Measurements from ENCODE around the gene GOLGA8J. TPM values are rescaled to one million over a fixed set of nuclear protein-coding genes. Genes with fewer than 3 reads are reported as not detected.
A peak's percentile ranks its signal among the peaks of the same experiment; 100 is the strongest.
"Not testable (repeated sequence)": the region's sequence is repeated elsewhere in the genome, so short reads cannot be mapped to it uniquely, and the experiment has no call there.

The GOLGA8J gene
- total and polyA plus RNA-seq, 2 experiments from 2014 or later, result not detected

- not testable (repeated sequence) for H3K27ac Mint-ChIP-seq; DNase-seq (ENCODE audit: low spot score); H3F3A ChIP-seq (replicated peaks; ENCODE audit: low read depth); H3K36me3 ChIP-seq (ENCODE audit: insufficient read depth); H3K4me2 ChIP-seq; H3K4me1 ChIP-seq (ENCODE audit: insufficient read depth); H3K4me1 Mint-ChIP-seq; H3K4me3 Mint-ChIP-seq; H3K36me3 Mint-ChIP-seq (ENCODE audit: low read depth); H3K9me3 Mint-ChIP-seq; H3K9me2 ChIP-seq (ENCODE audit: insufficient read depth); H3K4me3 ChIP-seq; H3K27me3 Mint-ChIP-seq (ENCODE audit: insufficient read depth, low read depth, poor library complexity); ATAC-seq; H2AFZ ChIP-seq; H3K27ac ChIP-seq (ENCODE audit: low read depth); H3K27me3 ChIP-seq (ENCODE audit: insufficient read depth); H4K20me1 ChIP-seq (replicated peaks; ENCODE audit: insufficient read depth); H3K79me2 ChIP-seq (replicated peaks; ENCODE audit: insufficient read depth)
Measured at GRCh38 chr15:30110591-30110990, 27.8 kb downstream of the GOLGA8J start.

GRCh38 chr15:30130066-30130465 is 47.3 kb downstream of the GOLGA8J start:
- not testable (repeated sequence) for H3K9me2 ChIP-seq (ENCODE audit: insufficient read depth); ATAC-seq; H3K4me3 ChIP-seq; H3K4me2 ChIP-seq; H3K36me3 Mint-ChIP-seq (ENCODE audit: low read depth); H3K27ac Mint-ChIP-seq; H4K20me1 ChIP-seq (replicated peaks; ENCODE audit: insufficient read depth); H3K27ac ChIP-seq (ENCODE audit: low read depth); H2AFZ ChIP-seq; H3K4me1 Mint-ChIP-seq; H3K27me3 Mint-ChIP-seq (ENCODE audit: insufficient read depth, low read depth, poor library complexity); H3K27me3 ChIP-seq (ENCODE audit: insufficient read depth); H3F3A ChIP-seq (replicated peaks; ENCODE audit: low read depth); H3K9me3 Mint-ChIP-seq; H3K79me2 ChIP-seq (replicated peaks; ENCODE audit: insufficient read depth); H3K4me3 Mint-ChIP-seq; H3K4me1 ChIP-seq (ENCODE audit: insufficient read depth); H3K36me3 ChIP-seq (ENCODE audit: insufficient read depth)
- DNase-seq (ENCODE audit: low spot score), result peak; percentile 7
- TF ChIP-seq CTCF (conservative IDR thresholded peaks at IDR 0.05; ENCODE audit: low read depth in 2 of 2), result peak in 1 of 2 experiments; percentile 36; a peak in 1 of 4 replicates

DNA sequence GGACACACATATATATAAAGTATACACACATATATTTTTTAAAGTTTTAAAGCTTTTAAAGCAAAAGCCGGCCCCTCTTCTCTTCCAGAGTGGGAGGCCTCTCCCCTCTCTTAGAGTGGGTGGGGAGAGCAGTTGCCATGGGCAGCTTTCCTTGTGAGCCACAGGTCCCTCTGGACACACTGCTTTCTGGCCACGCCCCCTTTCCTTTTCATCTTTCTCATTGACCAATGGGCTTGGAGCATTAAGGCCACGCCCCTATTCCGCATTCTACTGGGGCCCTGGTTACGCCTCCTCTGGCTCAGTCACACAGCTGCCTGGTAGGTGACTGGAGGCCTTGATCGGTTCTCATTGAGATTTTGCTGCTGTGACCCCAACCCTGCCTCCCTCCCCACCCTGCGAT is 52.0 kb downstream of the GOLGA8J start, which contains the start of gene GOLGA8T:
TSS of gene GOLGA8T (plus strand) at position 301 of the 400 bp plus-strand sequence. CDS start at position 399, 98 bp downstream.
- H3K4me1 ChIP-seq (ENCODE audit: insufficient read depth); H3K27ac Mint-ChIP-seq; H3K27ac ChIP-seq (ENCODE audit: low read depth): not testable (repeated sequence)

More for the DNA sequence above, 52.0 kb downstream of the GOLGA8J start, which contains the start of gene GOLGA8T:
- H3K36me3 Mint-ChIP-seq (ENCODE audit: low read depth); H3F3A ChIP-seq (replicated peaks; ENCODE audit: low read depth); ATAC-seq; H3K27me3 Mint-ChIP-seq (ENCODE audit: insufficient read depth, low read depth, poor library complexity); H3K9me3 Mint-ChIP-seq; H3K4me2 ChIP-seq; H3K79me2 ChIP-seq (replicated peaks; ENCODE audit: insufficient read depth); H4K20me1 ChIP-seq (replicated peaks; ENCODE audit: insufficient read depth); DNase-seq (ENCODE audit: low spot score); H2AFZ ChIP-seq; H3K4me1 Mint-ChIP-seq; H3K9me2 ChIP-seq (ENCODE audit: insufficient read depth); H3K36me3 ChIP-seq (ENCODE audit: insufficient read depth); H3K27me3 ChIP-seq (ENCODE audit: insufficient read depth); H3K4me3 Mint-ChIP-seq; H3K4me3 ChIP-seq: not testable (repeated sequence)

Small RNAs within 50 kb of the gene (small RNA-seq; reads per million reads assigned to genes)
- gene RF00096 (ENCODE audit: low replicate concordance), result 0.12 reads per million
- gene RN7SL673P (ENCODE audit: low replicate concordance), result not detected

Other genes starting within 250 kb of the GOLGA8J start
- gene GOLGA8T, start 52.1 kb downstream of the GOLGA8J start, total RNA-seq (2014; rRNA removed; shearing (Covaris generic)), result 0.42 and 0.54 TPM in 2 replicates
- gene GOLGA8T, start 52.1 kb downstream of the GOLGA8J start, polyA plus RNA-seq (2016; fragmentation: Nextera tagmentation; extraction: Ambion mirVana), result not detected in 2 replicates